Fibroblast of lung (primary cell): ENCODE measurements around the gene RASSF4.

Experiments used
- CTCF ChIP-seq, 2 donors: IDR thresholded peaks in 1 of 2; conservative IDR thresholded peaks in 1 of 2; 1 replicate in 1 of 2; 2 replicates in 1 of 2; pipeline ENCODE4 v1.5.1; 2011 to 2012; ENCODE audit warnings: low read length in 2 of 2, control low read depth in 1 of 2, inconsistent platforms in 1 of 2, low read depth in 1 of 2, mild to moderate bottlenecking in 1 of 2
- EZH2 ChIP-seq: IDR thresholded peaks from 2 replicates; pipeline ENCODE4 v1.5.1; 2012; ENCODE audit warnings: low read length, control low read depth, mild to moderate bottlenecking; ENCODE audit errors: missing control alignments

GRCh38 chr10:44979281-44980191 lies 19.9 kb downstream of the RASSF4 start:
- TF ChIP-seq CTCF (conservative IDR thresholded peaks at IDR 0.05 in 1 of 2, IDR thresholded peaks at IDR 0.05 in 1 of 2; ENCODE audit: low read depth in 1 of 2, low read length in 2 of 2) (no peak), EZH2 (no peak)
